Fibroblast of skin of left quadriceps (primary cell): ENCODE data around the gene CHAC1.

Experiments used
- DNase-seq, 2 experiments: peaks; one replicate each; pipeline ENCODE4 v3.0.0-alpha.2; 2013; ENCODE audit warnings: low read depth in 2 of 2

Gene CHAC1

GRCh38 chr15:40923551-40923950, 29.7 kb upstream of the CHAC1 start:
- no peak for DNase-seq

DNA sequence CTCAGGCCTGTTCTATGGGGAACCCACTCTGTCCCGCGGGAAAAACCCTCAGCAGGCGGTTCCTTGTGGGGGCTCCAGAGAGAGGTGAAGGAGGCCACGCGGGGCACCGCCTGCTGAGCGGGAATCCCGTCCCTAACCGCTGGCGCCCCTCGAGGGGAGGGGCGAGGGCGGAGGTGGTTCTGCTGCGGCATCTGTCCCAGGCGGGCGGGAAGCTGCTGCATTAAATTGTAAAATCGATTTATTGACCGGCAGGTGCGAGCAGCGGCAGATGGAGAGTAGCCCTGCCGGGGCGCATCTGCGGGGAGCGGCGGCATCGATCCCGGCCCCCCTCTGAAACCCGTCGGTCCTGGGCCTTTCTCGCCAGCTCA, 27.8 kb upstream of the CHAC1 start:
- no peak for DNase-seq

DNA sequence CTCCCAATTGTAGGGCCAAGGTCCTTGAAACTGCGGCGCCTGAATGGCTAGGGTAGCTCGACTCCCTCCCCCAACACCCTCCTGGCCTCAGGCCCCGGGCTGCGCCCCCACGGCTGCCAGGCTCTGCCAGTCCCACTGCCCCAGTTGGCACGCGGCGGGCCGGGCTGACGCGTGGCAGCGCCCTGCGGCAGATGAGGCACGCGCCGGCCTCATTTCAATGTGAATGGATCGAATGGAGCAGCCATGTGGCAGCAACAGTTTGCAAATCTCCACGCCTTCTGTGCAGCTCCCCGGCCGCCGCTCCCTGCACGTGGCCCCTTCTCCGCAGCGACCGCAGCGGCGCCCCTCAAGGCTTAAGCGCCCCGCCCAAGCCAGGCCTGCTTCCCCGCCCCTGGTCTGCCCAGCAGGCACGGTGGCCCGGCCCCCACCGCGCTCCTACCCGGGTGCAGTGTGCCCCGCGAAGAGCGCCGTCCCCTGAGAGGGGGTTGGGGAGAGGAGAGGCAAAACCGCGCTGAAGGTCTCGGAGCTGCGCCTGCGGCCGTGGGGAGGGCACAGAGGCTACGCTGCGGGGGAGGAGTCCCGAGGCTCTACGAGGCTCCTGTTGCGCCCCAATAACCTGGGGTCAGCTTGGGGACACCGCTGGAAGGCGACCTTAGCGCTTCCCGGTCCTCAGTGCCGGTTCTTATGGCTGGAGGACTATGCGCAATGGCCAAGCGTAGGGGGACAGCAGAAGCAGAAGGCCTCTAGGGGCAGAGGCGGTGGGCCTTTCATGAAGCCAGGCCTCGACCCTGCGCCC, 27.2 kb upstream of the CHAC1 start:
- DNase-seq = no peak

DNA sequence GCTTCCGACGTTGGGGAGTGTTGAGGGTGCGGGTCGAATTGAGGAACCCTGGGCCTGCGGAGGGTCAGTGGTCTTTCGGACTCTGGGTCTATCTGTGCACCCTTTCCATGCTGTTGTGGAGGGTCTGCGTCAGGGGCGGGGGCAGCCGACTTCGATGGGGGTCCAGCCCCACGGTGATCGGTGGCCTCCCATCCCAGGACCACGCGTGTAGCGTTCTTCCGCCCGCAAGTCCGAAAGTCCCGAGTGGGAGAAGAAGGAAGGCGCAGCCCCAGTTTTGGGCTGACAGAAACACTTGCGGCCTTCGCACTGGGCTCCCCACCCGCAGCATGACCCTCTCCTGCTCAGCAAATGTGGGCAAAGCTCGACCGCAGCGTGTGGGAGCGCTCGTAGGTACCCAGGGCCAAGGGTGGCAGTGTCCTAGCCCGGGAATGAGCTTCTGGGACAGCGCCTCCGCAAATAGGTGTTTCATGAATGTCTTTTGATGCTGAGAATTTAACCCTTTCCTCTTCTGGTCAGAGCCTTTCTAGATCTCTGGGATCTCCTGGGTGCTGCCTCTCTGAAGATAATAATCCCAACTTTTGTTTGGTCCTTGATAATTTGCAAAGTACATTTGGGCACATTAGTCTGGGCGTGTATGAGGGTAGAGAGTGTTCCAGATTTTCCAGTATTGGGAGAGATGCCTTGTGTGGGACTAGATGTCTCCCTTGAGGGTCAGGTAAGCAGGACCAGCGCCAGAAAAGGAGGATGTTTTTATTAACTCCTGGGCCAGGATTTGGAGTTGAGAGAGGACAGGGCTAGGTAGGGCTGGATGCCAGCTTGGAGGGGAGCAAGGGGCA, 26.4 kb upstream of the CHAC1 start:
- DNase-seq = no peak

DNA sequence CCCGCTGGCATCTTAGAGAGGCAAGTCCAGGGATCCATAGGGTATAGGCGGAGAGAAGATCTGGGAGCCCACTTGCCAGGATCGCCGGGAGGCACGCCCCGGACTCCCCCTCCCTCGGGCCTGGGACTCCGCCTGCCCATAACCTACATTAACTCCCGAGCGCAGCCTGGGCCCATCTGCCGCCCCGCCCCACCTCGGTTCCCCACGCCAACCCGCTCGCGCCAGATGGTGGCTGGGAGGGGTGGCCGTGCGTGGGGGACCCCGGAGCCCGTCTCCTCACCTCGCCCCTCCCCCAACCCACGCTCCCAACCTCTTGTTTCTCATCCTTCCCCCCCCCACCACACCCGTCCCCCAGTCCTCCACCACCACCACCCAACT, 25.8 kb upstream of the CHAC1 start:
- DNase-seq = no peak

GRCh38 chr15:40927873-40928806, 25.1 kb upstream of the CHAC1 start:
- no peak for DNase-seq

DNA sequence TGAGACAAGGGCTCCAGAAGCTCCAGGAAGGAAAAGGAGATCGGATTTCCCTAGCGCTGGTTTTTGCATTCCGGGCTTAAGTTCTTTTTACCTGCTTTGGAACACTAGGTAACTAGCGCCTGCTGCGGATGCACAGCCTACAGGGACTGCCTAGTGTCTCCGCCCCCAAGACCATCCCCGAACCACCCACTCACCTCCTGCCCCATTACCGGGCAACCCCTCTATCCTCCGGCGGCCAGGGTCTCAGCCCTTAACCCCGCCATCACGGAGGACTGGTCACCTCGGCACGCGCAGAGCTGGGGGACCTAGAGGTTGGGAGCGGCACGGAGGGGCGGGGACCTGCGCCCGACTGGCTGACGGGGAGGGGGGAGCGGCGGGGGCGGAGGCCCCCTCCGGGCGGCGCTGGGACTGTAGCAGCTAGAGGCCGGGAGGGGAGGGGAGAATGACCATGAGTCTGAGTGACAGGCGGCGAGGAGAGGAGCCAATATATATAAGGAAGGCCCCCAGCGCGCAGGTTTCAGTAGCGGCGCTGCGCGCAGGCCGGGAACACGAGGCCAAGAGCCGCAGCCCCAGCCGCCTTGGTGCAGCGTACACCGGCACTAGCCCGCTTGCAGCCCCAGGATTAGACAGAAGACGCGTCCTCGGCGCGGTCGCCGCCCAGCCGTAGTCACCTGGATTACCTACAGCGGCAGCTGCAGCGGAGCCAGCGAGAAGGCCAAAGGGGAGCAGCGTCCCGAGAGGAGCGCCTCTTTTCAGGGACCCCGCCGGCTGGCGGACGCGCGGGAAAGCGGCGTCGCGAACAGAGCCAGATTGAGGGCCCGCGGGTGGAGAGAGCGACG, 24.2 kb upstream of the CHAC1 start, which contains the start of gene DLL4:
Gene DLL4 (plus strand): TSS at position 520 of the 839 bp plus-strand sequence. CDS start 329 bp downstream, outside the sequence.
- no peak for DNase-seq

DNA sequence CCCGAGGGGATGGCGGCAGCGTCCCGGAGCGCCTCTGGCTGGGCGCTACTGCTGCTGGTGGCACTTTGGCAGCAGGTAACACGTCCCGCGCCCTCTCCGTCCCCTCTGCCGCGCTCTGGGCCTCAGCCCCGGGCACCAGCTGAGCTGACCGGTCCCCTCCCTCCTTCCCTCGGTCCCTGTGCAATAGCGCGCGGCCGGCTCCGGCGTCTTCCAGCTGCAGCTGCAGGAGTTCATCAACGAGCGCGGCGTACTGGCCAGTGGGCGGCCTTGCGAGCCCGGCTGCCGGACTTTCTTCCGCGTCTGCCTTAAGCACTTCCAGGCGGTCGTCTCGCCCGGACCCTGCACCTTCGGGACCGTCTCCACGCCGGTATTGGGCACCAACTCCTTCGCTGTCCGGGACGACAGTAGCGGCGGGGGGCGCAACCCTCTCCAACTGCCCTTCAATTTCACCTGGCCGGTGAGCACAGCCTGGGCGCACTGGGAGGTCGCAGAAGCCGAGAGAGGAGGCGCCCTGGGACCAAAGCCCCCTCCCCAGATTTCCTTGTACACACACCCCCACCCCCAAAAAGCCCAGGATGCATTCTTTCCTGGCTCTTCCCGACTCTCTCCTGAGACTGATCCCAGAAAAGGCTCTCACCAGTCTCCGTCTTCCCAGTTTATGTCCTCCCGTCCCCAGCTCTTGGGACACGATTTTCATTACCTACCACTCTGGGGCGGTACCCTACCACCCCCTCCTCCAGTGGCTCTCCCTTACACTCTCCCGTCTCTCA, 23.4 kb upstream of the CHAC1 start:
- DNase-seq = no peak

GRCh38 chr15:40930430-40931299, 22.6 kb upstream of the CHAC1 start:
- no peak for DNase-seq

- no peak for DNase-seq
Measured at GRCh38 chr15:40931300-40932142, 21.8 kb upstream of the CHAC1 start.

DNA sequence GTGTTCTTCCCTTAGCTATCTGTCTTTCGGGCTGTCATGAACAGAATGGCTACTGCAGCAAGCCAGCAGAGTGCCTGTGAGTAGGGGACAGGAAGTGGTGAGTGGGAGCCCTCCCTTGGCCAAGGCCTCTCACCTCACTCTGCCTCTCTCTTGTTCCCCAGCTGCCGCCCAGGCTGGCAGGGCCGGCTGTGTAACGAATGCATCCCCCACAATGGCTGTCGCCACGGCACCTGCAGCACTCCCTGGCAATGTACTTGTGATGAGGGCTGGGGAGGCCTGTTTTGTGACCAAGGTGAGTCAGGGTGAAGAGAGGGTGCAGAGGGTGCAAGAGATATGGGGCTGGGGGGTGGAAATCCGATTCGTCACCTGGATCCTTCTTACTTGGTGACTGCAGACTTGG, 21.1 kb upstream of the CHAC1 start:
- no peak for DNase-seq

DNA sequence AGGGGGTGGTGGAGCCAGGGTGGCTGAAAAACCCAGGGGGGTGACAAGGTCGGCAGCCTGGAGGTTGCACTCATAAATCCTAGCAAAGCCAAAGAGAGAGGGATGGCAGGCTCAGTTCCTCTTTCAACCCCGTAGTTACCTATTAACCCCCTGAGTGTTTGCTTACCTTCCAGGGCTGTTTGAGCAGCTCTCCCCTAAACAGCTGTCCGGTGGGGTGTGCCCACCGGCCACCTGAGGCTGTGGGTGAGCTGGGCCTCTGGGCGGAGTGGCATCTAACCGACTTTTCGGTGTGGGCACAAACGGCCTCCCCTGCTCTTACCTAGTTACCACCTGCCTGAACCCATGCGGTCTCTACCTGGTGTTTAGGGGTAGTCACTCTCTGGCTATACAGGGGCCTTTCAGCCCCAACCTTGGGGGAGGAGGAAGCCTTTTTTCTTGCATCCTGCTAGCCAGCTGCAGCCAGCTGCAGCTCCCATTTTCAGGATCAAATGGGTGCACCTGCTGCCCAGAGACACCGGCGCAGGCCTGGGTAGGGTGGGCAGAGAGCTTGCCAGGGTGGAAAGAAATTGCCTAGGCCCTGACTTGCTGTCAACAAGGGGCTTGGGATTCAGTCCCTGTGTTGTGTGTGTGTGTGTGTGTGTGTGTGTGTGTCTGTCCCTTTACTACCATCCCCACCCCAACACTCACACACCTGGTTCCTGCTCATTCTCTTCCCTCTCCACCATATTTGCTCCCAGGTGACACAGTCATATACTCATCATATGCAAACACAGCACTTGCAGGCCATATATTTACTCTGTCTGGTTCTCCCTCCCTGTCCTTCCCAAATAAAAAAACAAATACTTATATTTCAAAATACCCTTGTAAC, 20.4 kb upstream of the CHAC1 start:
- DNase-seq = no peak

- DNase-seq = no peak
Measured at GRCh38 chr15:40933517-40933902, 19.8 kb upstream of the CHAC1 start.

- DNase-seq = no peak
Measured at GRCh38 chr15:40934457-40934856, 18.8 kb upstream of the CHAC1 start.

- no peak for DNase-seq
Measured at GRCh38 chr15:40936234-40936708, 17.0 kb upstream of the CHAC1 start.

DNA sequence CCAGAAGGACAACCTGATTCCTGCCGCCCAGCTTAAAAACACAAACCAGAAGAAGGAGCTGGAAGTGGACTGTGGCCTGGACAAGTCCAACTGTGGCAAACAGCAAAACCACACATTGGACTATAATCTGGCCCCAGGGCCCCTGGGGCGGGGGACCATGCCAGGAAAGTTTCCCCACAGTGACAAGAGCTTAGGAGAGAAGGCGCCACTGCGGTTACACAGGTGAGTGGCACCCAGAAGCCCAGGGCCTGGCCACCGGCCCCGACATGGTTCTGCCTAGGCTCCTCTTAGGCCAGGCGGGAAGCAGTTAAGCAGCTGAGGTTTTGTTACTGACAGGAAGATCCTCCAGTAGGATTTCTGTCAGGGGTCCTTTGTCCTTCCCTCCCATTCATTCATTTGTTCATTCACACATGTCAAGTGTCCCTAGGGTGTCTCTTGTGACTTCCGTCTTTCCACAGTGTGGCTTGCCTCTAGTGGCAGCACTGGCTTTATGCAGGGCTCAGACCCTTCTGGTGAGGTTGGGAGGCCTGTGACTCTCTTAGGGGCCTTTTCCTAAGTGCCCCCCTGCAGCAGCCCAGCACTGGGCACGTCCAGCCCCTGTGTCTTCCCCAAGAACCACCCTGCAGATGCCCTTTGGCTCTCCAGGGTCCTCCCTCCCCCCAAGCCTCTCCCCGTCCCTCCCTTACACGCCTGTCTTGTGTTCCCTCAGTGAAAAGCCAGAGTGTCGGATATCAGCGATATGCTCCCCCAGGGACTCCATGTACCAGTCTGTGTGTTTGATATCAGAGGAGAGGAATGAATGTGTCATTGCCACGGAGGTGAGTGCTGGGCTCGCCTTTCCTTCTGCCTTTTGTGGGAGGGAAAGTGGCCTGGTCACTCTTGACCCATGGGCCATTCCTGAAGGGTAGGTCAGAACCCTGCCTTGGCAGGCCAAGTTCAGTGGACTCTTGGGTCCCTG, 16.3 kb upstream of the CHAC1 start:
- peak in 1 of 2 experiments; percentile 23 for DNase-seq
